GM18517 (cell line): ENCODE results near the gene FEM1C.
"Not testable (repeated sequence)": the region's sequence is repeated elsewhere in the genome, so short reads cannot be mapped to it uniquely, and the experiment has no call there.

Experiments used
- ATAC-seq: cut with Tn5 transposase; IDR thresholded peaks from one replicate; pipeline ENCODE4 v1.9.1; 2021; ENCODE audit warnings: mild to moderate bottlenecking, moderate library complexity; ENCODE audit not compliant: unreplicated experiment

Gene FEM1C

GRCh38 chr5:115480271-115480670 lies 64.3 kb downstream of the FEM1C start:
- ATAC-seq = no peak

- not testable (repeated sequence) for ATAC-seq
These were observed 65.3 kb downstream of the FEM1C start for GRCh38 chr5:115479166-115479873.

- ATAC-seq = no peak
These were observed 66.3 kb downstream of the FEM1C start for GRCh38 chr5:115478281-115478680.

- no peak for ATAC-seq
These were observed 67.0 kb downstream of the FEM1C start for GRCh38 chr5:115477581-115477980.

- no peak for ATAC-seq
These were observed 68.8 kb downstream of the FEM1C start for GRCh38 chr5:115475788-115476187.

- no peak for ATAC-seq
These were observed 72.1 kb downstream of the FEM1C start for GRCh38 chr5:115472271-115473025.

GRCh38 chr5:115471345-115472063 lies 73.1 kb downstream of the FEM1C start:
- no peak for ATAC-seq

- no peak for ATAC-seq
These were observed 73.7 kb downstream of the FEM1C start for GRCh38 chr5:115470921-115471320.
